ENCODE data around the gene SERHL2. TPM values are rescaled to one million over a fixed set of nuclear protein-coding genes. Genes with fewer than 3 reads are reported as not detected.
"Not testable (repeated sequence)": the region's sequence is repeated elsewhere in the genome, so short reads cannot be mapped to it uniquely, and the experiment has no call there.

The SERHL2 gene
- total RNA-seq, 2 donors from 2014 or later = 1.1 to 1.7 TPM

GRCh38 chr22:42612336-42612735, 58.6 kb downstream of the SERHL2 start:
- no peaks in the 10 kb centered on the region for H3K36me3 ChIP-seq
- peak overlapping the region in 1 of 2 donors; percentile 51 for H3K9ac ChIP-seq (ENCODE audit: low read depth in 2 of 2, low read length in 2 of 2)
- no peak for TF ChIP-seq CTCF (IDR thresholded peaks at IDR 0.05)
- intact Hi-C loops (cut with DNase I) = no loop called here
- peaks cover 20% of the 10 kb centered on the region for H3K4me1 ChIP-seq
- H3K4me3 ChIP-seq = no peak overlapping the region
- no peak overlapping the region for H3K27ac ChIP-seq
- no peaks in the 10 kb centered on the region for H3K9me3 ChIP-seq
- no peaks in the 10 kb centered on the region for H3K27me3 ChIP-seq
- no peak for DNase-seq

GRCh38 chr22:42613872-42614301, 60.1 kb downstream of the SERHL2 start:
- Histone ChIP-seq H3K27ac (peak overlapping the region; percentile 90), H3K27me3 (no peaks in the 10 kb centered on the region), H3K9ac (ENCODE audit: low read depth in 2 of 2, low read length in 2 of 2) (peak overlapping the region; percentile 90 to 98), H3K36me3 (no peaks in the 10 kb centered on the region), H3K9me3 (no peaks in the 10 kb centered on the region), H3K4me1 (peaks cover 20% of the 10 kb centered on the region), H3K4me3 (peak overlapping the region; percentile 57)
- no peak for DNase-seq
- no peak for TF ChIP-seq CTCF (IDR thresholded peaks at IDR 0.05)
- intact Hi-C loops (cut with DNase I) = no loop called here

- peak within 1 kb of the TSS; percentile 90 for H3K27ac ChIP-seq
- H3K27me3 ChIP-seq = no peaks in the 10 kb centered on the region
- peak within 1 kb of the TSS; percentile 57 for H3K4me3 ChIP-seq
- peak within 1 kb of the TSS; percentile 90 to 98 for H3K9ac ChIP-seq (ENCODE audit: low read depth in 2 of 2, low read length in 2 of 2)
- peak; percentile 99 for DNase-seq
- intact Hi-C loops (cut with DNase I) = no loop called here
- H3K9me3 ChIP-seq = no peaks in the 10 kb centered on the region
- peak; percentile 24 for TF ChIP-seq CTCF (IDR thresholded peaks at IDR 0.05)
- H3K4me1 ChIP-seq = peaks cover 20% of the 10 kb centered on the region
- H3K36me3 ChIP-seq = no peaks in the 10 kb centered on the region
Measured at GRCh38 chr22:42614312-42615091, 60.7 kb downstream of the SERHL2 start, which contains the start of gene POLDIP3. TSS of gene POLDIP3 (minus strand) at chr22:42614883. CDS start at chr22:42614857, 26 bp downstream.

- DNase-seq = peak; percentile 92
- no peaks in the 10 kb centered on the region for H3K9me3 ChIP-seq
- H3K27ac ChIP-seq = peak overlapping the region; percentile 90
- H3K36me3 ChIP-seq = no peaks in the 10 kb centered on the region
- H3K4me1 ChIP-seq = peaks cover 14% of the 10 kb centered on the region
- no peak for TF ChIP-seq CTCF (IDR thresholded peaks at IDR 0.05)
- peak overlapping the region; percentile 62 to 98 for H3K9ac ChIP-seq (ENCODE audit: low read depth in 2 of 2, low read length in 2 of 2)
- H3K27me3 ChIP-seq = no peaks in the 10 kb centered on the region
- intact Hi-C loops (cut with DNase I) = no loop called here
- H3K4me3 ChIP-seq = peak overlapping the region; percentile 57
Measured at GRCh38 chr22:42615092-42615859, 61.5 kb downstream of the SERHL2 start.

- H3K36me3 ChIP-seq; DNase-seq; intact Hi-C loops (cut with DNase I); H3K9me3 ChIP-seq; H3K4me1 ChIP-seq; H3K27me3 ChIP-seq: not testable (repeated sequence)
- H3K4me3 ChIP-seq = peak overlapping the region; percentile 57
- peak overlapping the region; percentile 62 to 98 for H3K9ac ChIP-seq (ENCODE audit: low read depth in 2 of 2, low read length in 2 of 2)
- H3K27ac ChIP-seq = peak overlapping the region; percentile 90
Measured at GRCh38 chr22:42615860-42616175, 62.1 kb downstream of the SERHL2 start.

Measured in colonic mucosa (tissue), 4 donors.